OCI-LY7 (cell line): Measurements from ENCODE around the gene PTPRT. TPM values are rescaled to one million over a fixed set of nuclear protein-coding genes. Genes with fewer than 3 reads are reported as not detected.

Source experiments
- BruUV-seq: library from RNA; stranded (reverse); fragments of 400-500 nt; replicated peaks from 2 replicates; lab custom pipeline; 2021; lab: Mats Ljungman, UMichigan
- CTCF ChIA-PET: fragments of 300-600 bp; sonication (Branson Sonifier 250); formaldehyde crosslinking; loops from one replicate; lab custom pipeline; 2022; ENCODE audit warnings: antibody characterized with exemption; ENCODE audit not compliant: unreplicated experiment; lab: Charles Lee
- POLR2A ChIA-PET: fragments of 300-600 bp; sonication (Branson Sonifier 250); formaldehyde crosslinking; loops from one replicate; lab custom pipeline; 2022; ENCODE audit warnings: antibody characterized with exemption; lab: Charles Lee
- DNase-seq: peaks from one replicate; pipeline ENCODE4 v3.0.0-alpha.2; 2015; ENCODE audit warnings: low spot score
- H2AFZ ChIP-seq: fragments of 200-600 bp; sonication (generic), shearing (Covaris generic); 2 replicates; pipeline ENCODE4 v1.6.1; 2014; ENCODE audit warnings: mild to moderate bottlenecking, antibody characterized with exemption, low read length, moderate library complexity
- H3K27ac ChIP-seq: fragments of 200-600 bp; sonication (generic); 2 replicates; pipeline ENCODE4 v1.5.1; 2014; ENCODE audit warnings: mixed run types, low read depth, mild to moderate bottlenecking, moderate library complexity, low read length, inconsistent platforms; ENCODE audit not compliant: poor library complexity, severe bottlenecking
- H3K36me3 ChIP-seq: fragments of 200-600 bp; sonication (generic); 2 replicates; pipeline ENCODE4 v1.6.1; 2014; ENCODE audit warnings: mild to moderate bottlenecking, antibody characterized with exemption, low read length, moderate library complexity, mixed read lengths; ENCODE audit not compliant: insufficient read depth
- H3K4me1 ChIP-seq: fragments of 200-600 bp; sonication (generic); 2 replicates; pipeline ENCODE4 v1.5.1; 2014; ENCODE audit warnings: mild to moderate bottlenecking, low read length; ENCODE audit not compliant: insufficient read depth, poor library complexity, severe bottlenecking
- H3K4me2 ChIP-seq: fragments of 200-600 bp; sonication (generic); 2 replicates; pipeline ENCODE4 v1.6.1; 2014; ENCODE audit warnings: mild to moderate bottlenecking, low read length
- H3K4me3 ChIP-seq: fragments of 200-600 bp; sonication (generic); 2 replicates; pipeline ENCODE4 v1.5.1; 2014; ENCODE audit warnings: mild to moderate bottlenecking, low read depth, low read length; ENCODE audit not compliant: poor library complexity, severe bottlenecking
- H3K79me2 ChIP-seq: fragments of 200-600 bp; sonication (generic); 2 replicates; pipeline ENCODE4 v1.6.1; 2016; ENCODE audit warnings: low read depth, mild to moderate bottlenecking, low read length, moderate library complexity, mixed read lengths; ENCODE audit not compliant: insufficient read depth
- H3K9me2 ChIP-seq: fragments of 200-600 bp; sonication (generic); 2 replicates; pipeline ENCODE4 v1.6.1; 2016; ENCODE audit warnings: mild to moderate bottlenecking, low read length, mixed read lengths; ENCODE audit not compliant: insufficient read depth
- H3K9me3 ChIP-seq: fragments of 200-600 bp; sonication (generic); 2 replicates; pipeline ENCODE4 v1.6.1; 2014; ENCODE audit warnings: mild to moderate bottlenecking, mixed run types, low read length, mixed read lengths
- H4K20me1 ChIP-seq: fragments of 200-600 bp; sonication (generic); 2 replicates; pipeline ENCODE4 v1.6.1; 2014; ENCODE audit warnings: mild to moderate bottlenecking, antibody characterized with exemption, low read length, moderate library complexity, mixed read lengths; ENCODE audit not compliant: insufficient read depth
- CTCF ChIP-seq: fragments of 200-600 bp; sonication (generic); conservative IDR thresholded peaks from 2 replicates; pipeline ENCODE4 v1.5.1; 2014; ENCODE audit warnings: mild to moderate bottlenecking, antibody characterized with exemption, low read length, moderate library complexity, mixed read lengths
- EZH2phosphoT487 ChIP-seq: fragments of 200-600 bp; sonication (generic); IDR thresholded peaks from 2 replicates; pipeline ENCODE4 v1.6.1; 2018; ENCODE audit warnings: low read depth, borderline replicate concordance, mild to moderate bottlenecking, mixed run types, antibody characterized with exemption, low read length, moderate library complexity, mixed read lengths
- intact Hi-C: fragments of 100-400 bp; cut with micrococcal nuclease; formaldehyde crosslinking; loops from one replicate; pipeline ENCODE4 v1.10.0; 2022; ENCODE audit not compliant: unreplicated experiment
- total RNA-seq, 2 experiments: library from RNA; depleted of rRNA in 1 of 2; stranded (reverse); fragments of >200 nt in 1 of 2; shearing (Covaris generic) in 1 of 2; gene quantifications; 2 replicates each; pipeline ENCODE4 v1.2.3, GENCODE V29; 2014 to 2022

The PTPRT gene
- total RNA-seq, 2 experiments from 2014 or later = not detected

DNA sequence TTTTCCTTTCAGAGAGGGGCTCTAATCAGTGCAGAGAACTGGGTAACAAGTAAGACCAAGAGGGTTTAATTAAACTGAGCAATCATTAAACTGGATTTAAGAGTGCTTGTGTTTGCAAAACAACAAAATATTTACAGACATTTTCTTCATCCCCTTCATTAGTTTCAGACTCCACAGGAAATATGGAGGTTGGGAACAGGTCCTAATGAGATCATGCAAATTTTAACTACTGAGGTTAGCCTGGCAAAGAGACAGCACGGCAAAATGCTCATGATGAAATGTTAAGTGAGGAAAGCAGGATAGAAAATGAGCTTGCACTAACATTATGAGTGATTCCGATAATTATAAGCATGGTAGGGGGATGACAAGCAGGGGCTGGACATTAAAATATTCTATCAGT, 268.9 kb downstream of the PTPRT start:
- H4K20me1 ChIP-seq = no peaks in the 10 kb centered on the region
- no peak overlapping the region for H3K27ac ChIP-seq
- H2AFZ ChIP-seq = no peak overlapping the region
- CTCF ChIA-PET = no interaction called here
- BruUV-seq = no TSS peak
- H3K4me3 ChIP-seq = no peak overlapping the region
- H3K4me2 ChIP-seq = no peak overlapping the region
- no peaks in the 10 kb centered on the region for H3K9me3 ChIP-seq
- intact Hi-C loops = no loop called here
- DNase-seq = no peak
- H3K79me2 ChIP-seq = no peaks in the 10 kb centered on the region
- POLR2A ChIA-PET = no interaction called here
- TF ChIP-seq CTCF = no peak
- no peak for TF ChIP-seq EZH2phosphoT487
- no peaks in the 10 kb centered on the region for H3K36me3 ChIP-seq
- no peaks in the 10 kb centered on the region for H3K9me2 ChIP-seq
- no peaks in the 10 kb centered on the region for H3K4me1 ChIP-seq

GRCh38 chr20:42919316-42919715, 270.4 kb downstream of the PTPRT start:
- no peaks in the 10 kb centered on the region for H3K9me3 ChIP-seq

GRCh38 chr20:42915081-42915480, 274.6 kb downstream of the PTPRT start:
- ChIA-PET POLR2A (no interaction called here), CTCF (no interaction called here)
- no peaks in the 10 kb centered on the region for H3K9me3 ChIP-seq
- no peak for TF ChIP-seq EZH2phosphoT487
- no peak for TF ChIP-seq CTCF
- H3K4me2 ChIP-seq = no peak overlapping the region
- H3K36me3 ChIP-seq = no peaks in the 10 kb centered on the region
- H3K4me1 ChIP-seq = no peaks in the 10 kb centered on the region
- no peaks in the 10 kb centered on the region for H4K20me1 ChIP-seq
- BruUV-seq = no TSS peak
- no peaks in the 10 kb centered on the region for H3K79me2 ChIP-seq
- no peak for DNase-seq
- H3K9me2 ChIP-seq = no peaks in the 10 kb centered on the region
- intact Hi-C loops = no loop called here
- H3K4me3 ChIP-seq = no peak overlapping the region
- H2AFZ ChIP-seq = no peak overlapping the region
- no peak overlapping the region for H3K27ac ChIP-seq

More at GRCh38 chr20:42919316-42919715, 270.4 kb downstream of the PTPRT start:
- no peaks in the 10 kb centered on the region for H4K20me1 ChIP-seq
- ChIA-PET CTCF (no interaction called here), POLR2A (no interaction called here)
- no peak overlapping the region for H3K4me3 ChIP-seq
- no peak overlapping the region for H3K4me2 ChIP-seq
- no peak overlapping the region for H2AFZ ChIP-seq
- no peaks in the 10 kb centered on the region for H3K9me2 ChIP-seq
- H3K36me3 ChIP-seq = no peaks in the 10 kb centered on the region
- TF ChIP-seq EZH2phosphoT487 = no peak
- H3K27ac ChIP-seq = no peak overlapping the region
- no peak for DNase-seq
- intact Hi-C loops = no loop called here
- H3K79me2 ChIP-seq = no peaks in the 10 kb centered on the region
- H3K4me1 ChIP-seq = no peaks in the 10 kb centered on the region
- BruUV-seq = no TSS peak
